GM06990 (cell line): ENCODE data around the gene SAMD1.
"Not testable (repeated sequence)": the region's sequence is repeated elsewhere in the genome, so short reads cannot be mapped to it uniquely, and the experiment has no call there.

ENCODE experiments used
- DNase-seq: peaks from one replicate; pipeline ENCODE4 v3.0.0-alpha.2; 2011; ENCODE audit not compliant: insufficient read length; ENCODE audit errors: extremely low read depth
- H3K27me3 ChIP-seq: replicated peaks from 2 replicates; pipeline ENCODE4 v1.6.0; 2011; ENCODE audit warnings: low read length; ENCODE audit not compliant: control insufficient read depth, insufficient read depth
- H3K36me3 ChIP-seq: 2 replicates; pipeline ENCODE4 v1.5.1; 2011; ENCODE audit warnings: low read length; ENCODE audit not compliant: control insufficient read depth, insufficient read depth
- H3K4me3 ChIP-seq: replicated peaks from 2 replicates; pipeline ENCODE4 v1.5.1; 2011; ENCODE audit warnings: low read depth, mild to moderate bottlenecking, control low read depth, low read length
- TF ChIP-seq, protein P1 (sequence below): IDR thresholded peaks from 2 replicates; pipeline ENCODE4 v1.5.1; 2011; ENCODE audit warnings: low read length, control low read depth, mild to moderate bottlenecking, inconsistent platforms; ENCODE audit not compliant: insufficient read depth, poor library complexity, severe bottlenecking

Gene SAMD1

DNA sequence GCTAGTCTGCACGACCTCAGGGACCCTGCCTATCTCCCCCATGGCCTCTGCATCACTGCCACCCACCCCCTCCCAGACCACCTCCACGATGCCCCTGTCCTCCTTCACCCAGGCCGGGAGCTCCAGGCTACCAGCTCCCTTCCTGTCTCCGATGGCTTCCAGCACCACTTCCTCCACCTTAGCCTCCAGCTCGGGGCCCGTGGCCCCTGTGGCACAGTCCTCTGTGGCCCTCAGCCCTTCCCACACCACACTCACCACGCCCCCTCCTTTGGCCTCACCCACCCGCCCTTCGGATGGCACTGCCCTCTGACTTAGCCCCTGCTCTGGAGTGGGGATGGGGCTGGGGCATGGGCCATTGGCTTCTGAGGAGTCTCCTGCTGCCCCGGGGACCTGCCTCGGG is 35.8 kb downstream of the SAMD1 start:
- Histone ChIP-seq H3K27me3 (peaks cover 4% of the 10 kb centered on the region), H3K36me3 (peaks cover 11% of the 10 kb centered on the region), H3K4me3 (no peak overlapping the region)
- DNase-seq = no peak
- TF ChIP-seq, protein P1, sequence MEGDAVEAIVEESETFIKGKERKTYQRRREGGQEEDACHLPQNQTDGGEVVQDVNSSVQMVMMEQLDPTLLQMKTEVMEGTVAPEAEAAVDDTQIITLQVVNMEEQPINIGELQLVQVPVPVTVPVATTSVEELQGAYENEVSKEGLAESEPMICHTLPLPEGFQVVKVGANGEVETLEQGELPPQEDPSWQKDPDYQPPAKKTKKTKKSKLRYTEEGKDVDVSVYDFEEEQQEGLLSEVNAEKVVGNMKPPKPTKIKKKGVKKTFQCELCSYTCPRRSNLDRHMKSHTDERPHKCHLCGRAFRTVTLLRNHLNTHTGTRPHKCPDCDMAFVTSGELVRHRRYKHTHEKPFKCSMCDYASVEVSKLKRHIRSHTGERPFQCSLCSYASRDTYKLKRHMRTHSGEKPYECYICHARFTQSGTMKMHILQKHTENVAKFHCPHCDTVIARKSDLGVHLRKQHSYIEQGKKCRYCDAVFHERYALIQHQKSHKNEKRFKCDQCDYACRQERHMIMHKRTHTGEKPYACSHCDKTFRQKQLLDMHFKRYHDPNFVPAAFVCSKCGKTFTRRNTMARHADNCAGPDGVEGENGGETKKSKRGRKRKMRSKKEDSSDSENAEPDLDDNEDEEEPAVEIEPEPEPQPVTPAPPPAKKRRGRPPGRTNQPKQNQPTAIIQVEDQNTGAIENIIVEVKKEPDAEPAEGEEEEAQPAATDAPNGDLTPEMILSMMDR = no peak

DNA sequence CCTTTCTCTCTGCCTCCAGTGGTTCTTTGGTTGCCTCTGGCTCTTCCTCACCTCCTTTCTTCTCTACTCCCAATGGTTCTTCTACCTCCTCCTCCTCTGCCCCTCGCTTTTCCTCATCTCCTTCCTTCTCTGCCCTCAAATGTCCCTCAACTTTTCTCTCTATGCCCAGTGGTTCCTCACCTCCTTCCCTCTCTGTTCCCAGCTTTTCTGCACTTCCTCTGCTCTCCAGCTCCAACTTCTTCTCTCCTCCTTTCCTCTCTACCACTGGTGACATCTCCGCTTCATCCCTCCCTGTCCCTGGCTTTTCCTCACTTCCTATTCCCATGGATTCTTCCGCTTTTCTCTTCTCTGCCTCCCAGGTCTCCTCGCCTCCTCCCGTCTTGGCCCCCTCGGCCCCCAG is 36.5 kb downstream of the SAMD1 start:
- TF ChIP-seq, protein P1 = no peak
- DNase-seq = no peak
- Histone ChIP-seq H3K36me3 (peaks cover 12% of the 10 kb centered on the region), H3K4me3 (no peak overlapping the region), H3K27me3 (peaks cover 4% of the 10 kb centered on the region)

DNA sequence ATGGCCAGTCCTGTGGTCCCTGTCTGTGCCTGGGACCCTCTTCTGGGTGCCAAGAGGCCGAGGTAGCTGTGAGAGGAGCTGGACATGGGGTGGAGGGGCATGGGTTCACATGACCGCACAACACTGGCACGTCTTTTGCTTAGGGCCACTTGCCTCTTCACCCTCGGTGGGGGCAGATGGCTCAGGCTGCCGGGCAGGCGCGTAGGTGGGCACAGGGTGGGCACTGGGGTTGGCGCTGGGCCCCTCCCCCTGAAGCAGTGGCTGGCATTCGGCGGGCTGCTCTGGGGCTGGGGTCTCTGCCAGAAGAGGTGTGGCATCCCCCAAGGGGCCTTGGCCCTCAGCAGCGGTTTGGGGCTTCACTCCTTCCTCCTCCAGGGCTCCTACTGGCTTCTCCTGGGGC is 37.1 kb downstream of the SAMD1 start:
- DNase-seq = no peak
- Histone ChIP-seq H3K27me3 (peaks cover 1% of the 10 kb centered on the region), H3K36me3 (peaks cover 17% of the 10 kb centered on the region), H3K4me3 (no peak overlapping the region)
- TF ChIP-seq, protein P1 = no peak

- no peak for DNase-seq
- no peaks in the 10 kb centered on the region; the same call in 1 of the 2 replicates for H3K27me3 ChIP-seq
- H3K4me3 ChIP-seq = no peak overlapping the region
- TF ChIP-seq, protein P1 = no peak
- peaks cover 21% of the 10 kb centered on the region for H3K36me3 ChIP-seq
Measured at GRCh38 chr19:14053032-14053431, 37.5 kb downstream of the SAMD1 start.

GRCh38 chr19:14052470-14052869 is 38.1 kb downstream of the SAMD1 start:
- Histone ChIP-seq H3K27me3 (no peaks in the 10 kb centered on the region; the same call in 1 of the 2 replicates), H3K4me3 (no peak overlapping the region), H3K36me3 (peaks cover 21% of the 10 kb centered on the region)
- TF ChIP-seq, protein P1 = no peak
- DNase-seq = no peak

GRCh38 chr19:14051980-14052379 is 38.6 kb downstream of the SAMD1 start:
- no peak for DNase-seq
- TF ChIP-seq, protein P1 = no peak
- peaks cover 21% of the 10 kb centered on the region for H3K36me3 ChIP-seq
- H3K4me3 ChIP-seq = no peak overlapping the region
- no peaks in the 10 kb centered on the region; the same call in 1 of the 2 replicates for H3K27me3 ChIP-seq

- not testable (repeated sequence) for H3K4me3 ChIP-seq, H3K27me3 ChIP-seq, DNase-seq
- H3K36me3 ChIP-seq = peaks cover 24% of the 10 kb centered on the region
Measured at GRCh38 chr19:14050961-14051360, 39.6 kb downstream of the SAMD1 start.
